Measurements from ENCODE around the gene ROR1. TPM values are rescaled to one million over a fixed set of nuclear protein-coding genes. Genes with fewer than 3 reads are reported as not detected.

Gene ROR1
- total RNA-seq, 2 experiments from 2014 or later: not detected

DNA sequence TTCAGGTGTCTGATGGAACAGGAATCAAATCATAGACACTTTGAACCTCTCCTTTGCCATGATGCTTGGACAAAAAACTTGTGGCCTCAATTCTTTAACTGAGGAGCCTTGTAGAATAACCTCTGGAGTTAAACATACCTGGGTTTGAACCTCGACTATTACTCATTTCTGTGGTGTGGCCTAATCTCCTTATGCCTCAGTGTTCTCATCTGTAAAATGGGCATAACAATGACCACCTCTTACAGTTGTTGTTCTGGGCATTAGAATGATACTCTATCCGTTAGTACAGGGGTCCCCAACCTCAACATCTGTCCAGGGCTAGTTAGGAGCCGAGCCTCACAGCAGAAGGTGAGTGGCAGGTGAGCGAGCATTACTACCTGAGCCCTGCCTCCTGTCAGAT is 137.2 kb downstream of the ROR1 start:
- no peak overlapping the region for H3K27ac Mint-ChIP-seq
- H3K36me3 Mint-ChIP-seq (ENCODE audit: low read depth): no peaks in the 10 kb centered on the region
- ChIA-PET CTCF (no interaction called here), POLR2A (no interaction called here)
- no peaks in the 10 kb centered on the region for H3K27me3 Mint-ChIP-seq
- no peak for ATAC-seq
- no peaks in the 10 kb centered on the region for H3K9me3 Mint-ChIP-seq
- TF ChIP-seq, protein P1, sequence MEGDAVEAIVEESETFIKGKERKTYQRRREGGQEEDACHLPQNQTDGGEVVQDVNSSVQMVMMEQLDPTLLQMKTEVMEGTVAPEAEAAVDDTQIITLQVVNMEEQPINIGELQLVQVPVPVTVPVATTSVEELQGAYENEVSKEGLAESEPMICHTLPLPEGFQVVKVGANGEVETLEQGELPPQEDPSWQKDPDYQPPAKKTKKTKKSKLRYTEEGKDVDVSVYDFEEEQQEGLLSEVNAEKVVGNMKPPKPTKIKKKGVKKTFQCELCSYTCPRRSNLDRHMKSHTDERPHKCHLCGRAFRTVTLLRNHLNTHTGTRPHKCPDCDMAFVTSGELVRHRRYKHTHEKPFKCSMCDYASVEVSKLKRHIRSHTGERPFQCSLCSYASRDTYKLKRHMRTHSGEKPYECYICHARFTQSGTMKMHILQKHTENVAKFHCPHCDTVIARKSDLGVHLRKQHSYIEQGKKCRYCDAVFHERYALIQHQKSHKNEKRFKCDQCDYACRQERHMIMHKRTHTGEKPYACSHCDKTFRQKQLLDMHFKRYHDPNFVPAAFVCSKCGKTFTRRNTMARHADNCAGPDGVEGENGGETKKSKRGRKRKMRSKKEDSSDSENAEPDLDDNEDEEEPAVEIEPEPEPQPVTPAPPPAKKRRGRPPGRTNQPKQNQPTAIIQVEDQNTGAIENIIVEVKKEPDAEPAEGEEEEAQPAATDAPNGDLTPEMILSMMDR (IDR thresholded peaks at IDR 0.05): no peak
- DNase-seq: no peak
- intact Hi-C loops (cut with micrococcal nuclease): no loop called here
- no peak overlapping the region for H3K4me3 Mint-ChIP-seq
- H3K4me1 Mint-ChIP-seq (ENCODE audit: low read depth): no peaks in the 10 kb centered on the region

DNA sequence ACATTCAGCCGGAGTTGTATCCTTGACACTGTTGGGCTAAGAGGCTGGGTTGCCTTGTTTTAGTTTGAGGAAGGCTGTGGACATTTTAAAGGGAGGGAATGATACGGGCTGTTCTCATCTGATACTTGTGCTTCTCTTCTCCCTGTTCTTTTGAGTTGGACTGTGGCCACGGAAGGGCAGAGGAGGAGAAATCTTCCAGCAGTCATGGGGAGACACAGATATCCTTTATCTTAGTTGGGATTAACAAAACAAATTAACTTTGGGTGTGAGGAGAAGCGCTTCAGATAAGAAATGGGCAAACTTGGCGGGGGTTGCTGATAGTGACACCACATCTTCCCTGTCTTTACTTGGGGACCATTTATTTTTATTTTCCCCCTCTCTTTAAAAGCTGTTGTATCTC is 138.8 kb downstream of the ROR1 start:
- ChIA-PET CTCF (interaction anchor here (1.3 kb wide), 1 partner anchor 225 kb away, joined by 4 read pairs; no protein-coding TSS in a partner anchor), POLR2A (no interaction called here)
- Mint-ChIP-seq H3K27me3 (no peaks in the 10 kb centered on the region), H3K27ac (no peak overlapping the region), H3K9me3 (no peaks in the 10 kb centered on the region), H3K4me3 (no peak overlapping the region), H3K36me3 (ENCODE audit: low read depth) (no peaks in the 10 kb centered on the region), H3K4me1 (ENCODE audit: low read depth) (no peaks in the 10 kb centered on the region)
- intact Hi-C loops (cut with micrococcal nuclease): no loop called here
- DNase-seq: no peak
- no peak for ATAC-seq
- TF ChIP-seq, protein P1 (IDR thresholded peaks at IDR 0.05): no peak

DNA sequence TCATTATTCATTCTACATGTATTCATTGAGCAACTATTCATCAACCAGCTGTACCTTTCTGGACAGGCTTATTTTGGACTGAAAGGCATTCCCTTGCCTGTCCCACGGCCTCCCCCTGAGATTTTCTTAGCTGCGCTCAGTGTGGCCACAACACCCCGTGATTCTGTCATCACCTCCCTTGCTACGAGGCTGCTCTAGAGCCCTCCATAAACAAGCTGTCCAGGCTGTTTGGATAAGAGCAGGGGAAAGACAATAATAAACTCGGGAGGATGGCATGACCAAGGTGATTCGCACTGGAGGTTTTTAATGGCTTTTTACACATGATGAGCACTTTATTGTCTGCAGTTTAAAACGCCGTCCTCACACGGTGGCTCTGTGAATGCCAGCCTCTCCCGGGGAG is 139.7 kb downstream of the ROR1 start:
- no peak overlapping the region for H3K4me3 Mint-ChIP-seq
- ATAC-seq (no peak), DNase-seq (no peak)
- CTCF ChIA-PET: interaction anchor here (1.3 kb wide), 1 partner anchor 224 kb away, joined by 4 read pairs; no protein-coding TSS in a partner anchor
- no peaks in the 10 kb centered on the region for H3K9me3 Mint-ChIP-seq
- H3K4me1 Mint-ChIP-seq (ENCODE audit: low read depth): no peaks in the 10 kb centered on the region
- POLR2A ChIA-PET: interaction anchor here (0.6 kb wide), 1 partner anchor 13 kb away, joined by 3 read pairs; no protein-coding TSS in a partner anchor
- H3K36me3 Mint-ChIP-seq (ENCODE audit: low read depth): no peaks in the 10 kb centered on the region
- no peak overlapping the region for H3K27ac Mint-ChIP-seq
- intact Hi-C loops (cut with micrococcal nuclease): no loop called here
- TF ChIP-seq, protein P1 (IDR thresholded peaks at IDR 0.05): no peak
- no peaks in the 10 kb centered on the region for H3K27me3 Mint-ChIP-seq

DNA sequence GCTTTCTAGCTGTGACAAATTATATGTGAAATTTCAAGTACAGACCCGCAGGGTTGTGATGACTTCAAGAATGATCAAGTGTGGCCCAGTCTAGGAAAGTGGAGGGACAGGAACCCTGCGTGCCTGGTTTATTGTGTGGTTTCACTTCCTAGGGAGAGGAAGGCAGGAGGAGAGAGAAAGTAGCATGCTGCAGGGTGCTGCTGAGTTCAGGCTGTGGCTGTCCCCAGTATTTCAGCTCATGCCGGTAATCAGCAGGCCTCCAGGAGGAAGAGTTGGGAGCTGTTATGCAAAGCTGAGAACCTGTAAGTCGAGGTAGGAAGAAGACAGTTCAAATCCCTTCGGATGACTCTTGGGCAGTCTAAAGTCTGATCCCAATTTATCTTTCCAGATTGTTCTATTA is 140.4 kb downstream of the ROR1 start:
- POLR2A ChIA-PET: no interaction called here
- intact Hi-C loops (cut with micrococcal nuclease): no loop called here
- CTCF ChIA-PET: interaction anchor here (1.3 to 1.5 kb wide), 2 partner anchors 222 to 223 kb away, joined by 4 to 10 read pairs; no protein-coding TSS in a partner anchor
- Mint-ChIP-seq H3K4me3 (no peak overlapping the region), H3K36me3 (ENCODE audit: low read depth) (no peaks in the 10 kb centered on the region), H3K4me1 (ENCODE audit: low read depth) (no peaks in the 10 kb centered on the region), H3K27me3 (no peaks in the 10 kb centered on the region), H3K9me3 (no peaks in the 10 kb centered on the region), H3K27ac (no peak overlapping the region)
- DNase-seq (no peak), ATAC-seq (no peak)
- TF ChIP-seq, protein P1 (IDR thresholded peaks at IDR 0.05): no peak

DNA sequence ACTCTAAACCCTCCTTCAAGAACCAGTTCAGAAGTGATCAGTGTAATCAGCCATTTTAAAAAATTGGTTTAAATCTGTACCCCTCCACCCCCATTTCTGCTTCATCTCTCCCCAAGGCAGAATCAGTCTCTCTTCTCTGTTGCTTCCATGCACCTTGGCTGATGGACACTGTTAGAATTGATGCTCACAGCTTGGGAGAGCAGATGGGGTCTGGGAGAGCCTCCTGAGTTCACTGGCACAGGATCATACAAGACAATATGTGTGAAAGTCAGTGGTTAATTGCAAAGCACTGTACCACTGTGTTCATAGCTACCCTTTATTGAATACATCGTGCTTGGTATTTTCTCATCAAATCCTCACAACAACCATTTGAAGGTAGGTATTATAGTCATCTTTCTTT is 140.9 kb downstream of the ROR1 start:
- DNase-seq: no peak
- Mint-ChIP-seq H3K27ac (no peak overlapping the region), H3K36me3 (ENCODE audit: low read depth) (no peaks in the 10 kb centered on the region), H3K4me3 (no peak overlapping the region), H3K4me1 (ENCODE audit: low read depth) (no peaks in the 10 kb centered on the region), H3K27me3 (peaks cover 1% of the 10 kb centered on the region), H3K9me3 (no peaks in the 10 kb centered on the region)
- ChIA-PET POLR2A (no interaction called here), CTCF (interaction anchor here (1.3 to 1.5 kb wide), 2 partner anchors 13 to 223 kb away, joined by 3 to 10 read pairs; no protein-coding TSS in a partner anchor)
- TF ChIP-seq, protein P1 (IDR thresholded peaks at IDR 0.05): no peak
- no peak for ATAC-seq
- intact Hi-C loops (cut with micrococcal nuclease): no loop called here

All from activated CD8-positive, alpha-beta T cell treated with anti-CD3 and anti-CD28 coated beads for 36 hours (primary cell).